Mammary epithelial cell (primary cell): Measurements from ENCODE around the gene FKBP8.

Experiments
- CTCF ChIP-seq, 2 donors: IDR thresholded peaks in 1 of 2; conservative IDR thresholded peaks in 1 of 2; 2 replicates each; pipeline ENCODE4 v1.5.1; 2011 to 2012; ENCODE audit warnings: inconsistent platforms in 2 of 2, low read length in 2 of 2, mild to moderate bottlenecking in 2 of 2, control low read depth in 1 of 2, low read depth in 1 of 2; ENCODE audit not compliant: insufficient read depth in 1 of 2; ENCODE audit errors: extremely low read depth in 1 of 2
- EZH2 ChIP-seq: IDR thresholded peaks from 2 replicates; pipeline ENCODE4 v1.6.1; 2012; ENCODE audit warnings: low read length, inconsistent platforms, borderline replicate concordance

- TF ChIP-seq CTCF (conservative IDR thresholded peaks at IDR 0.05 in 1 of 2, IDR thresholded peaks at IDR 0.05 in 1 of 2; ENCODE audit: extremely low read depth in 1 of 2, insufficient read depth in 1 of 2, low read depth in 1 of 2, low read length in 2 of 2): no peak
- TF ChIP-seq EZH2: no peak
Observed at GRCh38 chr19:18503337-18503970, 39.9 kb downstream of the FKBP8 start.
